K562 (cell line): ENCODE results near the gene STEAP1B.
"Not testable (repeated sequence)": the region's sequence is repeated elsewhere in the genome, so short reads cannot be mapped to it uniquely, and the experiment has no call there.

Experiments
- DNMT1 ChIP-seq: fragments of 450-650 bp; IDR thresholded peaks from 2 replicates; pipeline ENCODE4 v1.6.1; 2016; ENCODE audit warnings: antibody characterized with exemption, mild to moderate bottlenecking
- FOXA1 ChIP-seq: fragments of 450-650 bp; IDR thresholded peaks from 2 replicates; pipeline ENCODE4 v1.6.1; 2016; ENCODE audit warnings: mild to moderate bottlenecking, borderline replicate concordance
- KAT7 ChIP-seq: sonication (generic); formaldehyde crosslinking; IDR thresholded peaks from 2 replicates; pipeline ENCODE4 v1.8.0; 2022; ENCODE audit warnings: missing genetic modification reagents, mild to moderate bottlenecking, borderline replicate concordance
- KLF16 ChIP-seq: IDR thresholded peaks from 2 replicates; pipeline ENCODE4 v1.6.1; 2016; ENCODE audit warnings: antibody characterized with exemption
- NFIX ChIP-seq: fragments of 250-450 bp; sonication (Bioruptor Pico); IDR thresholded peaks from 2 replicates; pipeline ENCODE4 v1.4.0; 2020; ENCODE audit warnings: low read depth, mild to moderate bottlenecking, moderate library complexity

- not testable (repeated sequence) for TF ChIP-seq KLF16; KAT7 (CRISPR knock-in tag); NFIX (CRISPR knock-in tag); DNMT1; FOXA1
Measured at GRCh38 chr7:22501336-22501735, 1.3 kb upstream of the STEAP1B start.
